Ishikawa (cell line): Measurements from ENCODE around the gene NCF2.

Experiments used
- CREB1 ChIP-seq: IDR thresholded peaks from 2 replicates; pipeline ENCODE4 v1.6.1; 2012; ENCODE audit warnings: low read depth
- EGR1 ChIP-seq: IDR thresholded peaks from 2 replicates; pipeline ENCODE4 v1.6.1; 2012
- EP300 ChIP-seq: IDR thresholded peaks from 2 replicates; pipeline ENCODE4 v1.6.1; 2012; ENCODE audit warnings: borderline replicate concordance
- FOXM1 ChIP-seq: IDR thresholded peaks from 2 replicates; pipeline ENCODE4 v1.6.1; 2012; ENCODE audit warnings: low read depth, borderline replicate concordance
- NFIC ChIP-seq: IDR thresholded peaks from 2 replicates; pipeline ENCODE4 v1.6.1; 2012
- RAD21 ChIP-seq: IDR thresholded peaks from 2 replicates; pipeline ENCODE4 v1.6.1; 2012; ENCODE audit warnings: low read depth
- TAF1 ChIP-seq: IDR thresholded peaks from 2 replicates; pipeline ENCODE4 v1.6.1; 2012; ENCODE audit warnings: low read depth, mild to moderate bottlenecking
- TEAD4 ChIP-seq: IDR thresholded peaks from 2 replicates; pipeline ENCODE4 v1.6.1; 2012
- TF ChIP-seq, protein P1 (sequence below): IDR thresholded peaks from 2 replicates; pipeline ENCODE4 v1.6.1; 2012
- TF ChIP-seq, protein P2 (sequence below): IDR thresholded peaks from 2 replicates; pipeline ENCODE4 v1.6.1; 2012; ENCODE audit warnings: low read depth, mild to moderate bottlenecking

DNA sequence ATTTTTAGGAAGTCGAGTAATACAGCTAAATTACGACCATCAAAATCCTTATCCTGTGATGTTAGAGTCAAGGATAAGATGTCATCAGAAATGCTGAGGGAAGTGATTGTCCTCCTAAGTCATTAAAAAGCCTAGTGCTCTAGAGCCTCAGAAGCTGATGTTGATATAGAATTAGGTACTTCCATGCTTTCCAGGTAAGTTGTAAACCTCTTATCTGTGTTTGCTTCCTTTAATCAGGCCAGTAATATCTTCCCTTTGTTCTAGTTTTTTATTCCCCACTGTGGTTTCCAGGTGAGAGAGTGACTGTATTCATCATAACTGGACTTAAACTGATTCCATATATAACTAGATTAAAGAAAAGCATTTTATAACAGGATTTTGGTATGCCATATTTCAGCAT lies 73.5 kb downstream of the NCF2 start:
- TF ChIP-seq EP300 (no peak), RAD21 (no peak), TAF1 (no peak), TEAD4 (no peak), FOXM1 (no peak), NFIC (no peak), CREB1 (no peak), EGR1 (no peak)
- TF ChIP-seq, protein P1, sequence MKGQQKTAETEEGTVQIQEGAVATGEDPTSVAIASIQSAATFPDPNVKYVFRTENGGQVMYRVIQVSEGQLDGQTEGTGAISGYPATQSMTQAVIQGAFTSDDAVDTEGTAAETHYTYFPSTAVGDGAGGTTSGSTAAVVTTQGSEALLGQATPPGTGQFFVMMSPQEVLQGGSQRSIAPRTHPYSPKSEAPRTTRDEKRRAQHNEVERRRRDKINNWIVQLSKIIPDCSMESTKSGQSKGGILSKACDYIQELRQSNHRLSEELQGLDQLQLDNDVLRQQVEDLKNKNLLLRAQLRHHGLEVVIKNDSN: no peak
- TF ChIP-seq, protein P2, sequence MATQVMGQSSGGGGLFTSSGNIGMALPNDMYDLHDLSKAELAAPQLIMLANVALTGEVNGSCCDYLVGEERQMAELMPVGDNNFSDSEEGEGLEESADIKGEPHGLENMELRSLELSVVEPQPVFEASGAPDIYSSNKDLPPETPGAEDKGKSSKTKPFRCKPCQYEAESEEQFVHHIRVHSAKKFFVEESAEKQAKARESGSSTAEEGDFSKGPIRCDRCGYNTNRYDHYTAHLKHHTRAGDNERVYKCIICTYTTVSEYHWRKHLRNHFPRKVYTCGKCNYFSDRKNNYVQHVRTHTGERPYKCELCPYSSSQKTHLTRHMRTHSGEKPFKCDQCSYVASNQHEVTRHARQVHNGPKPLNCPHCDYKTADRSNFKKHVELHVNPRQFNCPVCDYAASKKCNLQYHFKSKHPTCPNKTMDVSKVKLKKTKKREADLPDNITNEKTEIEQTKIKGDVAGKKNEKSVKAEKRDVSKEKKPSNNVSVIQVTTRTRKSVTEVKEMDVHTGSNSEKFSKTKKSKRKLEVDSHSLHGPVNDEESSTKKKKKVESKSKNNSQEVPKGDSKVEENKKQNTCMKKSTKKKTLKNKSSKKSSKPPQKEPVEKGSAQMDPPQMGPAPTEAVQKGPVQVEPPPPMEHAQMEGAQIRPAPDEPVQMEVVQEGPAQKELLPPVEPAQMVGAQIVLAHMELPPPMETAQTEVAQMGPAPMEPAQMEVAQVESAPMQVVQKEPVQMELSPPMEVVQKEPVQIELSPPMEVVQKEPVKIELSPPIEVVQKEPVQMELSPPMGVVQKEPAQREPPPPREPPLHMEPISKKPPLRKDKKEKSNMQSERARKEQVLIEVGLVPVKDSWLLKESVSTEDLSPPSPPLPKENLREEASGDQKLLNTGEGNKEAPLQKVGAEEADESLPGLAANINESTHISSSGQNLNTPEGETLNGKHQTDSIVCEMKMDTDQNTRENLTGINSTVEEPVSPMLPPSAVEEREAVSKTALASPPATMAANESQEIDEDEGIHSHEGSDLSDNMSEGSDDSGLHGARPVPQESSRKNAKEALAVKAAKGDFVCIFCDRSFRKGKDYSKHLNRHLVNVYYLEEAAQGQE: no peak
